Esophagus muscularis mucosa (tissue), 4 donors: Measurements from ENCODE around the gene FCGR2B.
"Not testable (repeated sequence)": the region's sequence is repeated elsewhere in the genome, so short reads cannot be mapped to it uniquely, and the experiment has no call there.

Experiments used
- EP300 ChIP-seq: sonication (generic); formaldehyde crosslinking; IDR thresholded peaks from one replicate; pipeline ENCODE4 v1.6.1; 2017; ENCODE audit warnings: antibody characterized with exemption
- POLR2A ChIP-seq: fragments of 450-650 bp; IDR thresholded peaks from one replicate; pipeline ENCODE4 v1.6.1; 2017; ENCODE audit warnings: antibody characterized with exemption, moderate library complexity, mild to moderate bottlenecking, low read depth
- TF ChIP-seq, protein P1 (sequence below), 3 experiments: fragments of 200-600 bp in 2 of 3; fragments of 450-650 bp in 1 of 3; sonication (generic) in 2 of 3; IDR thresholded peaks; one replicate each; pipeline ENCODE4 v1.5.1; 2017 to 2019; ENCODE audit warnings: antibody characterized with exemption in 3 of 3, mild to moderate bottlenecking in 2 of 3, moderate library complexity in 1 of 3

DNA sequence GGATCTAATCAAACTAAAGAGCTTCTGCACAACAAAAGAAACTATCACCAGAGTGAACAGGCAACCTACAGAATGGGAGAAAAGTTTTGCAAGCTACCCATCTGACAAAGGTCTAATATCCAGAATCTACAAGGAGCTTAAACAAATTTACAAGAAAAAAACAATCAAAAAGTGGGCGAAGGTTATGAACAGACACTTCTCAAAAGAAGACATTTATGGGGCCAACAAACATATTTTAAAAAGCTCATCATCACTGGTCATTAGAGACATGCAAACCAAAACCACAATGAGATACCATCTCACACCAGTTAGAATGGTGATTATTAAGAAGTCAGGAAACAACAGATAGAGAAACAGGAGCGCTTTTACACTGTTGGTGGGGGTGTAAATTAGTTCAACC, 35.4 kb downstream of the FCGR2B start:
- TF ChIP-seq, protein P1, sequence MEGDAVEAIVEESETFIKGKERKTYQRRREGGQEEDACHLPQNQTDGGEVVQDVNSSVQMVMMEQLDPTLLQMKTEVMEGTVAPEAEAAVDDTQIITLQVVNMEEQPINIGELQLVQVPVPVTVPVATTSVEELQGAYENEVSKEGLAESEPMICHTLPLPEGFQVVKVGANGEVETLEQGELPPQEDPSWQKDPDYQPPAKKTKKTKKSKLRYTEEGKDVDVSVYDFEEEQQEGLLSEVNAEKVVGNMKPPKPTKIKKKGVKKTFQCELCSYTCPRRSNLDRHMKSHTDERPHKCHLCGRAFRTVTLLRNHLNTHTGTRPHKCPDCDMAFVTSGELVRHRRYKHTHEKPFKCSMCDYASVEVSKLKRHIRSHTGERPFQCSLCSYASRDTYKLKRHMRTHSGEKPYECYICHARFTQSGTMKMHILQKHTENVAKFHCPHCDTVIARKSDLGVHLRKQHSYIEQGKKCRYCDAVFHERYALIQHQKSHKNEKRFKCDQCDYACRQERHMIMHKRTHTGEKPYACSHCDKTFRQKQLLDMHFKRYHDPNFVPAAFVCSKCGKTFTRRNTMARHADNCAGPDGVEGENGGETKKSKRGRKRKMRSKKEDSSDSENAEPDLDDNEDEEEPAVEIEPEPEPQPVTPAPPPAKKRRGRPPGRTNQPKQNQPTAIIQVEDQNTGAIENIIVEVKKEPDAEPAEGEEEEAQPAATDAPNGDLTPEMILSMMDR (IDR thresholded peaks at IDR 0.05), result not testable (repeated sequence)
- TF ChIP-seq POLR2A, EP300: not testable (repeated sequence)
